ENCODE results near the gene ZRANB1.

DNA sequence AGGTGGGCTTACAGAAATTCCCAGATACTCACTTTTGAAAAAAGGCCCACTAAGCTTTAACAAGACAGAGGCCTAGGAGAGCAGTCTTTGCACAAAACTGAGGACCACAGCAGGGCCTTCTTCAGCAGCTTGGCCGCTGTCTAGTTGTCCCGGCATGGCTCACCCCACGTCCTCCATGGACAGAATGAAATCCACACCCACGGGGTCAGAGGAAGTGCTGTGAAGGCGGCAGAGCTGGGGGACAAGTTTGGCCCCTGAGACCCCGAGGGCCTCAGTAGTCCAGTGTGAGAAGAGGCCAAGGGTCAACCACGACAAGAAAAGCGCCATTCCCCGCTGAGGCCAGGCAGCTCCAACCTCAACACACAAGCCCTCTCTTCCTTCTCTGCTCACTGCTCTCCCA lies 78.9 kb downstream of the ZRANB1 start:
- TF ChIP-seq, protein P1, sequence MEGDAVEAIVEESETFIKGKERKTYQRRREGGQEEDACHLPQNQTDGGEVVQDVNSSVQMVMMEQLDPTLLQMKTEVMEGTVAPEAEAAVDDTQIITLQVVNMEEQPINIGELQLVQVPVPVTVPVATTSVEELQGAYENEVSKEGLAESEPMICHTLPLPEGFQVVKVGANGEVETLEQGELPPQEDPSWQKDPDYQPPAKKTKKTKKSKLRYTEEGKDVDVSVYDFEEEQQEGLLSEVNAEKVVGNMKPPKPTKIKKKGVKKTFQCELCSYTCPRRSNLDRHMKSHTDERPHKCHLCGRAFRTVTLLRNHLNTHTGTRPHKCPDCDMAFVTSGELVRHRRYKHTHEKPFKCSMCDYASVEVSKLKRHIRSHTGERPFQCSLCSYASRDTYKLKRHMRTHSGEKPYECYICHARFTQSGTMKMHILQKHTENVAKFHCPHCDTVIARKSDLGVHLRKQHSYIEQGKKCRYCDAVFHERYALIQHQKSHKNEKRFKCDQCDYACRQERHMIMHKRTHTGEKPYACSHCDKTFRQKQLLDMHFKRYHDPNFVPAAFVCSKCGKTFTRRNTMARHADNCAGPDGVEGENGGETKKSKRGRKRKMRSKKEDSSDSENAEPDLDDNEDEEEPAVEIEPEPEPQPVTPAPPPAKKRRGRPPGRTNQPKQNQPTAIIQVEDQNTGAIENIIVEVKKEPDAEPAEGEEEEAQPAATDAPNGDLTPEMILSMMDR (IDR thresholded peaks at IDR 0.05 in 4 of 5, conservative IDR thresholded peaks at IDR 0.05 in 1 of 5): no peak
- no peak for TF ChIP-seq POLR2A (IDR thresholded peaks at IDR 0.05)
